Neural crest cell (in vitro differentiated cells): Measurements from ENCODE around the gene CD274. TPM values are rescaled to one million over a fixed set of nuclear protein-coding genes. Genes with fewer than 3 reads are reported as not detected.
"Not testable (repeated sequence)": the region's sequence is repeated elsewhere in the genome, so short reads cannot be mapped to it uniquely, and the experiment has no call there.

ENCODE experiments used
- DNase-seq: peaks from one replicate; pipeline ENCODE4 v3.0.0; 2021; ENCODE audit warnings: low read depth, mixed read lengths, low spot score
- H3K27ac Mint-ChIP-seq: one replicate; pipeline ENCODE4 v1.8.0; 2021; ENCODE audit warnings: mild to moderate bottlenecking, mixed read lengths; ENCODE audit not compliant: unreplicated experiment
- H3K27me3 Mint-ChIP-seq: 2 replicates; pipeline ENCODE4 v1.8.0; 2021; ENCODE audit warnings: low read depth, mild to moderate bottlenecking, mixed read lengths
- H3K36me3 Mint-ChIP-seq: 2 replicates; pipeline ENCODE4 v1.8.0; 2021; ENCODE audit warnings: low read depth, mild to moderate bottlenecking, mixed read lengths
- H3K4me1 Mint-ChIP-seq: 2 replicates; pipeline ENCODE4 v1.8.0; 2021; ENCODE audit warnings: mixed read lengths
- H3K4me3 Mint-ChIP-seq: one replicate; pipeline ENCODE4 v1.8.0; 2021; ENCODE audit warnings: mild to moderate bottlenecking, mixed read lengths
- H3K9me3 Mint-ChIP-seq: 2 replicates; pipeline ENCODE4 v1.8.0; 2021; ENCODE audit warnings: mixed read lengths
- CTCF ChIP-seq: fragments of 200-600 bp; sonication (generic); conservative IDR thresholded peaks from 2 replicates; pipeline ENCODE4 v1.5.0; 2021; ENCODE audit warnings: antibody characterized with exemption, mild to moderate bottlenecking
- total RNA-seq: library from RNA; stranded (reverse); gene quantifications from 2 replicates; pipeline ENCODE4 v1.2.1, GENCODE V29; 2021

The CD274 gene
- total RNA-seq, 1 donor from 2014 or later = not detected

- peaks cover 22% of the 10 kb centered on the region for H3K4me1 Mint-ChIP-seq
- H3K9me3 Mint-ChIP-seq = no peaks in the 10 kb centered on the region
- H3K27me3 Mint-ChIP-seq = peaks cover 20% of the 10 kb centered on the region
- no peak for DNase-seq
- H3K4me3 Mint-ChIP-seq = no peak overlapping the region
- no peak overlapping the region for H3K27ac Mint-ChIP-seq
- H3K36me3 Mint-ChIP-seq = peaks cover 11% of the 10 kb centered on the region
- TF ChIP-seq CTCF = no peak
Measured at GRCh38 chr9:5441043-5441442, 9.3 kb upstream of the CD274 start.

- Mint-ChIP-seq H3K27me3 (peaks cover 32% of the 10 kb centered on the region), H3K4me1 (peaks cover 8% of the 10 kb centered on the region), H3K4me3 (peak overlapping the region; percentile 31), H3K27ac (no peak overlapping the region), H3K9me3 (no peaks in the 10 kb centered on the region), H3K36me3 (peaks cover 2% of the 10 kb centered on the region)
- peak; percentile 16 for DNase-seq
- peak; percentile 67 for TF ChIP-seq CTCF
Measured at GRCh38 chr9:5442400-5443011, 7.8 kb upstream of the CD274 start.

GRCh38 chr9:5443850-5444249 lies 6.5 kb upstream of the CD274 start:
- Mint-ChIP-seq H3K27me3 (peaks cover 37% of the 10 kb centered on the region), H3K9me3 (no peaks in the 10 kb centered on the region), H3K4me3 (no peak overlapping the region), H3K27ac (no peak overlapping the region), H3K4me1 (no peaks in the 10 kb centered on the region), H3K36me3 (no peaks in the 10 kb centered on the region)
- TF ChIP-seq CTCF = no peak
- DNase-seq = no peak

- H3K4me1 Mint-ChIP-seq, H3K9me3 Mint-ChIP-seq, H3K4me3 Mint-ChIP-seq, DNase-seq, H3K27ac Mint-ChIP-seq, H3K36me3 Mint-ChIP-seq: not testable (repeated sequence)
- H3K27me3 Mint-ChIP-seq = peaks cover 36% of the 10 kb centered on the region
Measured at GRCh38 chr9:5445096-5445495, 5.2 kb upstream of the CD274 start.

GRCh38 chr9:5445886-5446285 lies 4.5 kb upstream of the CD274 start:
- no peak for DNase-seq
- Mint-ChIP-seq H3K9me3 (no peaks in the 10 kb centered on the region), H3K27me3 (peaks cover 35% of the 10 kb centered on the region), H3K4me3 (no peak overlapping the region), H3K36me3 (no peaks in the 10 kb centered on the region), H3K4me1 (peaks cover 8% of the 10 kb centered on the region), H3K27ac (no peak overlapping the region)
- no peak for TF ChIP-seq CTCF

GRCh38 chr9:5446451-5447236 lies 3.7 kb upstream of the CD274 start:
- Mint-ChIP-seq H3K4me3 (no peak overlapping the region), H3K27me3 (peaks cover 31% of the 10 kb centered on the region), H3K4me1 (peaks cover 8% of the 10 kb centered on the region), H3K27ac (no peak overlapping the region), H3K9me3 (no peaks in the 10 kb centered on the region), H3K36me3 (no peaks in the 10 kb centered on the region)
- no peak for TF ChIP-seq CTCF
- DNase-seq = no peak
